Stimulated activated CD4-positive, alpha-beta T cell treated with anti-CD3 and anti-CD28 coated beads, Interleukin-15, amount 100 ng/mL, for 48 hours (primary cell): ENCODE measurements around the gene NEDD4L.
"Not testable (repeated sequence)": the region's sequence is repeated elsewhere in the genome, so short reads cannot be mapped to it uniquely, and the experiment has no call there.

Source experiments
- DNase-seq, 2 donors: peaks; one replicate each; pipeline ENCODE4 v3.0.0-alpha.2; 2020; ENCODE audit warnings: low read depth in 2 of 2

The NEDD4L gene

DNA sequence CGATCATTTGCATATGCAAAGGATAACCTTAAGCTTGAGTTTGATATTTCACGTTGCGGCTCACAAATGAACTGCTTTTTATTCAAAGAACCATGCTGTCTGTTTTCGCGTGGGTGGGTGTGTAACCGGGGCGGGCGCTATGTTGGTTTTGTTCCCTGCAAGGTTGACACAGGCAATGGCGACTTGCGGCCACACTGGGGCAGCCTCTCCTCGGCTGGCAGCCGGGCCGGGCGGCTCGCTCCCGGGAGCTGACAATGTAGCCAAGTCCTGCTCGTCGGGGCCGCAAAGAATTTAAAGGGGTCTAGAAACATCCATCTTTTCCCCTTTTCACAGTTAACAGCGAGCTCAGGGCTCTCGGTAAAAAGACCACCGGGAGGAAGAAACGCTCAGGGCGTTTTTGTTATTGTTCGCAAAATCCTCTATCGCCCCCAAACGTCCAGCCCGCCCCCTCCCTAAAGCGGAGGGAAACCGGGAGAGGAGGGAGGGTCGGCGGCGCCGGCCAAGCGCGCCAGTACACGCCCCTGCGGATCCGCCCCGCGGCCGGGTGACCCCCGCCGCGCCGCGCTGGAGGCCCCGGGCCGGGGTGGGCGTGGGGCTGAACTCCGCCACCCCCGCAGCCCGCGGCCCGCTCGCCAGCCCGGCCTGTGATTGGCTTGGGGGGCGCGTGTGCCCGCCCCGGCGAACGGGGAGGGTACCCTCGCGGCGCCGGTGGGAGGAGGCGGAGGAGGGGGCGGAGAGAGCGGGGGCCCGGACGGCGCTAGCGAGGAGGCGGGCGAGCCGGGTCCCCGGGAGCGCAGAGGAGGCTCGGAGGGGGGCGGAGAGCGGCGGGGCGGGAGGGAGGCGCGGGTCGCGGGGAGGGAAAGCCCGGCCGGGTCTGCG lies at the start of gene NEDD4L:
Gene NEDD4L (plus strand): TSS at position 736 of the 879 bp plus-strand sequence. CDS start 435 bp downstream, outside the sequence.
- DNase-seq, result peak; percentile 74 to 77

- no peak for DNase-seq
Observed at GRCh38 chr18:57995331-57995730, 48.7 kb upstream of the NEDD4L start.

DNA sequence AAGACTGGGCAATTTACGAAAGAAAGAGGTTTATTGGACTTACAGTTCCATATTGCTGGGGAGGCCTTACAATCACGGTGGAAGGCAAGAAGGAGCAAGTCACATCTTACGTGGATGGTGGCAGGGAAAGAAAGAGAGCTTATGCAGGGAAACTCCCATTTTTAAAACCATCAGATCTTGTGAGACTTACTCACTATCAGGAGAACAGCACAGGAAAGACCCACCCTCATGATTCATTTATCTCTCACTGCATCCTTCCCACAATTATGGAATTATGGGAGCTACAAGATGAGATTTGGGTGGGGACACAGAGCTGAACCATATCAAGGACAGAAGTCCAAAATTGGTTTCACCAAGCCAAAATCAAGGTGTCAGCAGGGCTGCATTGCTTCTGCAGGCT lies 47.1 kb upstream of the NEDD4L start:
- DNase-seq, result not testable (repeated sequence)

GRCh38 chr18:57997820-57998219 lies 46.2 kb upstream of the NEDD4L start:
- DNase-seq, result no peak

DNA sequence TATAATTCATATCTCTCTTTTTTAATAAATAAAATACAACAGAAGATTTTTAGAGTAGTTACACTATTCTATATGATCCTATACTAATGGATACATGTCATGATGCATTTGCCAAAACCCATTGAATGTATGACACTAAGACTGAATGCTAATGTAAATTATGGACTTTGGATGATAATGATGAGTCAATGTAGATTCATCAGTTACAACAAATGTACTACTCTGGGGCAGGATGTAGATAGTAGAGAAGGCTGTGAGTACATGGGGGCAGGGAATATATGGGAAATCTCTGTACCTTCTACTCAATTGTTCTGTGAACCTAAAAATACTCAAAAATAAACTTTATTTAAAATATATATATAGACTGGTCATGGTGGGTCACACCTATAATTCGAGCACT lies 45.6 kb upstream of the NEDD4L start:
- DNase-seq, result no peak

DNA sequence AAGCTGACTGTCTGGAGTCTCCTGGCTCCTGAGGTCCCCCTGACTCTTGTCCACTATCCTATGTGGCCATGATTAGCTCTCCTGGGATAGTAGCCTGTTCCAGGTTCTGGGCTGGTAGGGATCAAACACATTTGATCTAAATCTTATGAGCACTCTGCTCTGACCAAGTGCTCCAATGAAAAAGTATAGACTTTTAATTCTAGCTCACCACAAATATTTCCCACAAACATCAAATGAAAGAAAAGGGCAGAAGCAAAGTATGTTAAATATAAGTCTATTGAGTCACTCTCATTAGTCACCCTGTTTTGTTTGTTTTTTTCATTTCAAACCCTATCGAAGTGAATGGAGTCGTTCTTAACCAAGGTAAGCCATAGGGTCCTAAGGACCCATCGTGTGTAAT lies 39.7 kb upstream of the NEDD4L start:
- DNase-seq, result no peak

GRCh38 chr18:58005011-58005410 lies 39.0 kb upstream of the NEDD4L start:
- DNase-seq, result no peak

DNA sequence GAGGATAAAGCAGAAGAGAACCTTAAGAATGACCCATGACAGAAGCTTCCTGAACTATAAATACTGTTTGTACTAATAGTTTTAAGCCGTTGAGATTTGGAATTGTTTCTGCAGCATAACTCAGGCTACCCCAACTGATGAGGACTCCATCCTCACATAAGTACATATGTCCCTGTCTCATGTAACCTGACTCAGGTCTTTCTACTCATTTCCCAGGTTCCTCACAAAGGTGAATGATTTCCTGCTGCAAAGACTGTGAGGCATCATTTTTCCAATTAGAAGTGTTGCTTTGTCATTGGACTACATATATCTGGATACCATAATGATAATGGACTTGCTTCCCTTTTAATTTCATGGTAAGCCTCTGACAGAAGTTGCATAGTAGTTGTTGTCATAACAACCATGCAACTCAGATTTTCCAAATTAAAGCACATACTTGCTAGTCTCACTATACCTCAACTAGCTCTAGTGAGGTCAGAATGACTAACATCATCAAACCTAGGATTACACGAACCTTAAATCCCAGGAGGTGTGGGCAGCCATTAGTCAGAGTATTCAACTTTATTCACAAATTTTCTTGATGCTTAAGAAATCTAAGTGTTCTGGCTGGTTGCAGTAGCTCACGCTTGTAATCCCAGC lies 38.0 kb upstream of the NEDD4L start:
- no peak for DNase-seq

GRCh38 chr18:58009166-58009565 lies 34.9 kb upstream of the NEDD4L start:
- DNase-seq, result no peak

- no peak for DNase-seq
Observed at GRCh38 chr18:58010265-58010664, 33.8 kb upstream of the NEDD4L start.

DNA sequence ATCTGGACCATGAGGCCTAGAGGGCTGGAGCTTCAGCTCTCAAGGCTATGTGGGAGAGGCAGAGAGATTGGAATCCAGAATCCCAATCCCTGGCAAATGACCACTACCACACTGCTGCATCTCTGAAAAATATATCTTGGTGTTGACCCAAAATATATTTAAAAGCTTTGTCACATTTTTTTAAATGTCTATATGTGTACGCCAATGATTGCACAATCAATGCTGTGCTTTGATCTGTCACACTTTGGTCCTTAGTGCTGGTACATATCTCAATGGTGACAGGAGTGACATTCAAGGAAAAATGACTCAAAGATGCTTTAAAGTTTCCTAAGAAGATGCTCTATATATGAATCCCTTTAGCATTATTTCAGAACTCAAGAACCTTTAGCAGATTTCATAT lies 31.7 kb upstream of the NEDD4L start:
- no peak for DNase-seq

DNA sequence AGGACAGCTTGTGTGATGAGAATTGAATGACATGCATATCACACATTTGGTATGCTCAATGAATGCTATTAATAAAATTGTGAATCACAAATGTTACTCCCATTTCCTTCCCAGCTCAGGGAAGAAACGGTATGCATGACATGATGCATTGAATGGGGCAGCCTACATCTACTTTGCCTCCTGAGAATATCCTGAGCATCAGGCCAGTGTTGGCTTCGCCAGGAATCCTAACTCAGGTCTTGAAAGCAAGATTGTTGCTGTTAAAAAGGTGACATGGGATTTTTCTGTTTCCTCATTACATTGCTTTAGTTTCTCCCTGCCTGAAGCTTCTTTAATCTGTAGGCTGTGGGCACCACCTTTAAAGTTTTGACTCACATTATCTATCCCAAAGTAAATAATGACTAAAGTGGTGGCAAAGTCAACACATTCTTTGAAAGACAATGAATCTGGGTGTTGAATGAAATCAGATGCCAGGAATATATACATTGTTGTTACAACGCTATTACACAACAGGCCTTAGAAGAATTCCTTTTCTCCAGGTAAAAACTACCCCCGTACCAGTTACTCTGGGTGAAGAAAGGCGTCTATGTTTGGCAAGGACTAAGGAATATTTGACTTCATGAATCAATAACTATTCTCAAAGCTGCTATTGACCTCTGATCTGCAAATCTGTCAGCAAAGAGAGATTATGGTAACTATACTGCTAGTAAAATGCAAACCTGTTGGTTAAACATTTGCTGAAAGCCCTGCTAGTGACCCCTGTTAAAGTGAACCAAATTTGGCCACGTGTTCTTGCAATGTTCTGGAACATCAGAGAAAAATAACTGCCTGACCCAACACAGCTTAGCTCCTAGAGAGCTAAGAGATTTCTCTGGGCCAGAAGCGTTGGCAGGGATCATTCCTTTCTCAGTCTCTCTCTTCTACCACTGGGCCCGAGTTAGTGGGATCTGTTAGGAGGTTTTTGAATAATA lies 30.5 kb upstream of the NEDD4L start:
- DNase-seq, result no peak

DNA sequence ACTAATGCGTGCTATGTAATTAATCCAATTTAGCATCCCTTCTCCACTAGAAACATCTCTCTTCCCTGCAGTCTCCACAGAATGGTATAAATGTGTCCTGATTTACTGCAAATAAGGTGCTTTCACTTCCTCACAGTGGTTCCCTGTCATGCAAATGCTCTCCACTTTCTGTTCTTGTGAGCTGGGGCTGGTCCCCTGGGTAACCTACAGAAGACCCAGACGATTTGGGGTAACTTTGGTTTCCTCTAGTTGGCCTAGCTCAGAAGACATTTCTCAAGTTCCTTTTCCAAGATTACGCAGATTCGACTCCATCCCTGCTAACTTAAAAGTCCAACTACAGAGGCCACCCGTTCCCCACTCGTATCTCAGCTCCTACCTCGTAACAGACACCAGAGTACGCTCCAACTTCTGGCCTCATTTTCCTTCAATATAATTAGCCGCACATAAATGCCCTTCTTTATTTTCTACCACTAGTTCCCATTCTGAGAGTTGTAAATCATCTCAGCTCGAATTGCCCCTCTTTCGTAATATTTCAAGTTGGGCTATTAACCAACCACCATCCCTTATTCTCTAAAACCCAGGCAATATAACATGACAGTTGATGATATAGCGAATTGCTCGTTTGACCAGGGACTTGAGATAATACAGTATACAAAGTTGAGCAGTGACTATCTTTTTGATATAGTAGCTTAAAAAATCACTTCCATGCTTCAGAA lies 28.8 kb upstream of the NEDD4L start:
- DNase-seq, result no peak

DNA sequence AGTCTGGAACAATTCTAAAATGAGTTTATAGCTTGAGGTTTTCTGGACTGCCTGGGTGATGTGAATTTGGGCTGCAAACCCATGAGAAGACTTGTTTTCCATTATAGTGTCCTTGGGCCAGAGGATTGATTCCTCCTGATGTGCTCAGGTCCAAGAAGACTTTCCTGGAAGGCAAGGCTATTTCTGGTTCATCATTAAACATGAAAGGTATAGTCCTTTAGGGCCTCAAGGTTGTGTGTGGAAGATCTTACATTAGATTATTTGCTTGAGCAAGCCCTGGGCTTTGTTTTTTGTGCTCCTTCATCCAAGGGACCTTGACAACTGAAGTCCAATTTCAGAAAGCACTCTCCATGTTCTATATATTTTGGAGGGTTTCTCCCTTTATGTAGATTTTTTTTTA lies 26.8 kb upstream of the NEDD4L start:
- DNase-seq, result no peak

- no peak for DNase-seq
Observed at GRCh38 chr18:58020567-58021107, 23.4 kb upstream of the NEDD4L start.

DNA sequence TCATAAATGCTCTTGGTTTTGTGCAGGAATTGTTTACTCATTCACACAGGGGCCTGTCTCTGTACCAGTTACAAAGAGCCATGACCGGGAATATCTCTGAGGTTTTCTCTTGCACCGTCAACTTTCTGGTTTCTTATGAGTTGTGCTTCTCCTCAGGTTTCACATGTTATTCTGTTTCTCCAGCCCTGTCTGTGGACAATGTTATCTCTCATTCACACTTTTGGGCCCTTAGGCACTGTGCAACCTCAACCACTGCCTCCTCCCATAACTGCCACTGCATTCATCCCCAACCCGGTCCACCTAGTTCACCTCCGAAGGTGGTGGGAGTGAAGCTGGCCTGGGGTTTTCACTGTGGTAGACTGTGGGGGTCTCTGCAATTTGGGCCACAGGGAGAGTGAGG lies 22.5 kb upstream of the NEDD4L start:
- DNase-seq, result no peak

GRCh38 chr18:58023108-58023507 lies 20.9 kb upstream of the NEDD4L start:
- no peak for DNase-seq

- no peak for DNase-seq
Observed at GRCh38 chr18:58024139-58024538, 19.9 kb upstream of the NEDD4L start.

DNA sequence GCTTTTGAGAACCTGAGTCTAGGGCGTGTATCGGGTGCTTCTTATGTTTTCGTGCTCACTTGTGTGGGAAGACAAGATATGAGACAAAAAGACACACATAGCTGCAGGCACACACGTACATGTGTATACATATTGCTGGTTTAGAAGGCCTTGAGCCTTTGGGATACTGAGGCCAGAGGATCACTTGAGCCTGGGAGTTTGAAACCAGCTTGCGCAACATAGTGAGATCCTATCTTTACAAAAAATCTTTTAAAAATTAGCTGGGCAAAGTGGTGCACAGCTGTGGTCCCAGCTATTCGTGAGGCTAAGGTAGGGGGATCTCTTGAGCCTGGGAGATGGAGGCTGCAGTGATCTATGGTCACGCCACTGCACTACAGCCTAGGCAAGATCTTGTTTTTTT lies 18.8 kb upstream of the NEDD4L start:
- no peak for DNase-seq

DNA sequence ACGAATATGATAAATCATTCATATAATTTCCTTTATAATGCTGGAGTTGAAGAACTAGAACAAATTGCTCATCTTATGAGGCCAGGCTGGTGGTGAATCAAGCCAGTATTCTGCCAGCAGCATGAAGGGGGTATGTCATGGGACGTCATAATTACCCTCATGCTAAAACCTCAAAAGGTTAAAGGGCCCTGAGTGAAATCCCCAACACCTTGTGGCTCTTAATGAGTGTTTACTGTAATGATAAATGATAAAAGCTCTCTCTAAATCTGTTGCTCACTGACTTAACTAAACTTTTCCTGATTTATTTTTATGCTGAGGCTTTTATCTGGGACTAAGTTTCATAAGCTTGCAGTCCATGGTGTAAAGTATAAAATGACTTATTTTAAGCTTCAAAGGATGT lies 18.3 kb upstream of the NEDD4L start:
- no peak for DNase-seq

DNA sequence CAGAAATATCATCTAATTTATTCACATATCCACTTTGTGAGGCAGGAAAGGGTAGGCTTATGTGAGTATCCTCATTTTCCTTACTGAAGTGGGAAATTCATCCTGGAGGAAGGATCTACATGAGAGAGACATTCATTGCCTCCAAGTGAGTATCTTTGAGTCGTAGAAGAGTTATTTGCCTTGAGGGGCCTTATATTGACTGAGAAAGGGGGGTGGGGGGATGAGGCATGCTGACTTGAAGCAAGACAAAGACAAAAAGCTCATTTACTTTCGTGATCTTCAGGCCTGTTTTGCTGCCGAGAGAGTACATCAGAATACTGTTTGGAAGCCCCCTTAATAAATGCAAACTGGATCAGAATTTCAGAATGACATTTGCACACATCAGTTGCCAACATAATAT lies 17.6 kb upstream of the NEDD4L start:
- no peak for DNase-seq
